Astrocyte of the cerebellum (primary cell): ENCODE measurements around the gene ALDH18A1.
"Not testable (repeated sequence)": the region's sequence is repeated elsewhere in the genome, so short reads cannot be mapped to it uniquely, and the experiment has no call there.

Source experiments
- DNase-seq: peaks from one replicate; pipeline ENCODE4 v3.0.0-alpha.2; 2011; ENCODE audit warnings: low read depth
- H3K4me3 ChIP-seq: 2 replicates; pipeline ENCODE4 v1.5.1; 2011; ENCODE audit warnings: mild to moderate bottlenecking, low read depth, low read length, moderate library complexity
- CTCF ChIP-seq: IDR thresholded peaks from 2 replicates; pipeline ENCODE4 v1.5.1; 2012; ENCODE audit warnings: low read length, low read depth, moderate library complexity, mild to moderate bottlenecking; ENCODE audit errors: missing control alignments
- in situ Hi-C: cut with HindIII; loops from 2 replicates; pipeline ENCODE4 v1.10.0; 2017; ENCODE audit warnings: low sequenced_read_pairs

ALDH18A1 gene

DNA sequence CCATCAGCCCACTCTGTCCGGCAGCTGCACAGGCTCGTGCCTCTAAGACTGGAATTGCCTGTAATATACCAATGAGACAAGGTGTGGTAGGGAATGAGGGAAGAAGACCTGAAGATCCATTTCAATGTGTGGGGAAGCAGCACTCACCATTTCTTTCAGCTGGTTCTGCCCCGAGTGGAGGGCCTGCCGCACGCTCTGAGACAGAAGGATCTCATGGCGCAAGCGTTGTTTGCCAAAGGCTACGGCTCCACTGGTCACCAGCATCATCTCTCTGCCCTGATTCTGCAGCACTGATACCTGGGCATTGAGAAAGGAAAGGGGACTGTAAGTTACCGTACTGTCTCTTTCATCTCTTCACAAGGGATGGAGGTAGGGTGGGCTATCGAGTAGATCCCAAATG lies 19.4 kb downstream of the ALDH18A1 start:
- in situ Hi-C loops: no loop called here
- no peak for TF ChIP-seq CTCF

DNA sequence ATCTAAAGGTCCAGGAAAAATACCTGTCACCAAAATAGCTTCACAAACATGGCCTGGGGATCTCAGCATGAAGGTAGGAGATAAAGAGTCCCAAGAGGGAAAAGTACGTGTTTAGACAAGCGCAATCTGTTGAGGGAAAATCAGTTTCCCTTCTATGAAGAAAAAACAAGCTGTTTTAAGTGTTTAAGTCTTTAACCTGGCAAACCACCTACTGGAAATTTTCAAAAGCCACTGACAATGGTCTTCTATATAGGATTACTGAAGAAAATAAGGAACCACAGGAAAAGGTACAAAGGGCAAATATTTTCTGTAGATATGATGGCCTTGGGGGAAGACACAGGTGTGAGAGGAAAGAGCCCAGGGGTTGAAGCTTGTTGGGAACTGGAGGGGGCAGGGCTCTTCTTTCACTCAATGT lies 21.2 kb downstream of the ALDH18A1 start:
- in situ Hi-C loops: no loop called here
- no peak for DNase-seq
- no peak for TF ChIP-seq CTCF
- H3K4me3 ChIP-seq: no peak overlapping the region

More for the DNA sequence above, 19.4 kb downstream of the ALDH18A1 start:
- no peak for DNase-seq
- H3K4me3 ChIP-seq: no peak overlapping the region

DNA sequence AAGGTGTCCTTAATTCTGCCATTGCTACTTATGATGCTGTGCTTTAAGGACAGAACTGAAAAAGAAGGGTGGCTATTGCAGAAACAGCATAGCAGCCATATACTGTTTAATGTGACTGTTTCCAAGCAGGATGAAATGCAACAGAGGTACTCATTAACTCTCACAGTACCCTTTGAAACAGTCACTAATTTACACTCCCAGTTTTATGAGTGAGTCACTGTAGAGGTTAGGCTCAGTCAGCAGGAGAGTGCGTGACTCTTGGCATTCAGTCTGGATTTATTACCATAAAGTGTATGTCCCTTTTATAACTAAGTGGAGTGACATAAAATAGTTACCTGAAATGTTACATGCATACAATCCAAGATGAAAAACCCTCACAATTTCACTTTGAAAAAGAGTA lies 27.7 kb downstream of the ALDH18A1 start:
- in situ Hi-C loops: no loop called here
- TF ChIP-seq CTCF: no peak
- no peak overlapping the region for H3K4me3 ChIP-seq
- no peak for DNase-seq

DNA sequence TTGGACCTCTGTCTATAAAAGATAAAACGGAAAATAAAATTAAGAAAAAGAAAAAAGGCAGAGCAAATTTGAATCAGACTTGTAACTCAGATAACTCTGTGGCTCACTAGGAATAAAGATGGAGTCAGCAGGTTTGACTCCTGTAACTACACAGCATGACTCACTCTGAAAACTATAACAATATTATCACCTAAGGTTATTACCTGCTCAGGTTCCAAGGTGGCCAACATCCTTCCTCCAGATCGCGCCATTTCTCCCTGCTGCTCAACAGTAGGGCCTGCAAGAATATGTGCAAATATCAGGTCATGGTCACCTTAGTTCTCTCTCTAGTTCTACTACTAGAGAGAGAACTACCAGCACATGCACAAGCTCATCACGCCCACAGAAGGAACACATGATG lies 30.0 kb downstream of the ALDH18A1 start:
- H3K4me3 ChIP-seq: no peak overlapping the region
- in situ Hi-C loops: no loop called here
- DNase-seq: no peak
- TF ChIP-seq CTCF: no peak

- in situ Hi-C loops, H3K4me3 ChIP-seq, DNase-seq: not testable (repeated sequence)
Observed at GRCh38 chr10:95620415-95620814, 36.1 kb downstream of the ALDH18A1 start.

DNA sequence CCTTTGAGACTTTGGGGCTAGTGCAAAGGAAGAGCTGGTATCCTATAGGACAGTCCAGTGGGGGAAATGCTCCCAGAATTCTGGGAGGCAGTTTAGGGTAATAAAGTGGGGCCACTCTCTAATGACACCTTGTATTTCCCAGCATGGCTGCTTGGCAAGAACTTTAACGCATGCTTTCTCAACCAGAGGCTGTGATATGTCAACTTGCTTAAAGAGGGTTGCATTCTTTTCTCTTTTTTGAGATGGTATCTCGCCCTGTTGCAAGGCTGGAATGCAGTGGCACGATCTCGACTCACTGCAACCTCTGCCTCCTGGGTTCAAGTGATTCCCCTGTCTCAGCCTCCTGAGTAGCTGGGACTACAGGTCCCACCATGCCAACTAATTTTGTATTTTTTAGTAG lies 38.4 kb downstream of the ALDH18A1 start:
- DNase-seq: no peak
- H3K4me3 ChIP-seq: no peak overlapping the region
- in situ Hi-C loops: no loop called here
- no peak for TF ChIP-seq CTCF

- H3K4me3 ChIP-seq: no peak overlapping the region
- no peak for DNase-seq
- in situ Hi-C loops: no loop called here
- TF ChIP-seq CTCF: no peak
Observed at GRCh38 chr10:95616446-95616845, 40.1 kb downstream of the ALDH18A1 start.
